ENCODE measurements around the gene CSAG3.
"Not testable (repeated sequence)": the region's sequence is repeated elsewhere in the genome, so short reads cannot be mapped to it uniquely, and the experiment has no call there.

Gene CSAG3

DNA sequence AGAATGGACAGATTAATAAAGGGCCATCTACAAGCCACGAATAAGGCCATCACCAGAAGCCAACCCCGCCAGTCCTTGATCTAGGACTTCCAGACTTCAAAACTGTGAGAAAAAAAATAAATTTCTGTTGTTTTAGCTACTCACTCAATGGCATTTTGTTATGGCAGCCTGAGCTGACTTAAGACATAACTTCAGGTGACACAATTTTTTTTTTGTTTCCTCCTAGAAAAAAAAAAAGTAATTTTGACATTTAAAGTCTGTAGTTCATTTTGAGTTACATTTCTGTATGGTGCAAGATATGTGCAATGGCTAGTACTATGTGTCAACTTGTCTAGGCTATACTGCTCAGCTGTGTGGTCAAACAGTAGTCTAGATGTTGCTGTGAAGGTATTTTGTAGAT is at the start of gene CSAG3:
Gene CSAG3, plus strand, starts transcription at position 301 of the 400 bp plus-strand sequence.
- not testable (repeated sequence) for DNase-seq (ENCODE audit: low spot score)

DNA sequence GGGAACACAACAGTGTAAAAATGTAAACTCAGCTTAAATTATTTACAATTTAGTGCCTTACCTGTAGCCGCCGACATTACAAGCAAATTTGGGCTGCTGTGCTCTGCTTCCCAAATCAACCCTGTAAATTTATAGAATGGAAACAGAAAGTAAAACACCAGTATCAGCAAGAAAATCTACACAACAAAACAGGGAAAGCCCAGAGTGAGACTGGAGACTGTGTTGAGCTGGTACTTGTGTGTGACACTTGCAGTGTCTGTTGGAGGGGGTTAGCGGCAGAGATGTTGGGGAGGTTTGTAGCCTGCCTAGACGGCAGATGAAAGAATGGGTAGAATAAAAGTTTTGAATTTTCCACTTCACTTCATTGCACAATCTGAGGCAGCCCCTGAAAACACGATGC is 45.8 kb upstream of the CSAG3 start:
- DNase-seq (ENCODE audit: low spot score) = not testable (repeated sequence)

DNA sequence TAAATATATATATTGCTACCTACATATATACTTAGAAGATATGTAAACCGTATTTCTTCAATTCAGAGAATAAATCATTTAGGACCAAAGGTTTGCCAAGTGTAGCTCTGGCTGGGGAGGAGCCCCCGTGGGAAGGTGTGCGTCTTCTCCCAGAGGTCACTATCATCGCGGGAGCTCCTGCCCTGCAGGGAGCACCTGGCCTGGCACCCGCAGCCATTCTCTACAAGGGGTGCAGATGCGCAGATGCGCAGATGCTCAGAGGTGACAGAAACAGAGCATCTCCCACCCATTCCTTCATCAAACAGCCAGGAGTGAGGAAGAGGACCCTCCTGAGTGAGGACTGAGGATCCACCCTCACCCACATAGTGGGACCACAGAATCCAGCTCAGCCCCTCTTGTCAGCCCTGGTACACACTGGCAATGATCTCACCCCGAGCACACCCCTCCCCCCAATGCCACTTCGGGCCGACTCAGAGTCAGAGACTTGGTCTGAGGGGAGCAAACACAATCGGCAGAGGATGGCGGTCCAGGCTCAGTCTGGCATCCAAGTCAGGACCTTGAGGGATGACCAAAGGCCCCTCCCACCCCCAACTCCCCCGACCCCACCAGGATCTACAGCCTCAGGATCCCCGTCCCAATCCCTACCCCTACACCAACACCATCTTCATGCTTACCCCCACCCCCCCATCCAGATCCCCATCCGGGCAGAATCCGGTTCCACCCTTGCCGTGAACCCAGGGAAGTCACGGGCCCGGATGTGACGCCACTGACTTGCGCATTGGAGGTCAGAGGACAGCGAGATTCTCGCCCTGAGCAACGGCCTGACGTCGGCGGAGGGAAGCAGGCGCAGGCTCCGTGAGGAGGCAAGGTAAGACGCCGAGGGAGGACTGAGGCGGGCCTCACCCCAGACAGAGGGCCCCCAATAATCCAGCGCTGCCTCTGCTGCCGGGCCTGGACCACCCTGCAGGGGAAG is 44.9 kb upstream of the CSAG3 start, which contains the start of gene MAGEA2B:
Gene MAGEA2B, plus strand, starts transcription at position 814 of the 973 bp plus-strand sequence. CDS start 2,479 bp downstream, outside the sequence.
- not testable (repeated sequence) for DNase-seq (ENCODE audit: low spot score)

DNA sequence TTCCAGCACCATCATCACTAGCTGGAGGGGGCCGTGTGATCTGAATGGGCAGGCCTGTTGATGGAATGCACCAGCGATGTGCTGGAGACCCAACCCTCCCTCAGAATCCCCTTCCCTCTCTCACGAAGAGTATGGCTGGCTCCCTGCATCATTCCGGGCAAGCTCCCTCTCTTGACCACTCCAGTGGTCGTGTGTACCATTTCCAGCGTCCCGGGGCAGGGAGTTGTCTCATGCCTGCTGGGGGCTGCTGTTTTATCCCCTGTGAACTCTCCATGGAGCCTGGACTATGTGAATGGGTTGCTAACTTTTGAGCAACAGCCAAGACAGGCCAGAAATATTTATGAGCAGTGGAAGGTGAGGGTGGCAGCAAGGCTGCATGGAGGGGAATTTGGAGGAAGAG is 33.6 kb upstream of the CSAG3 start:
- no peak for DNase-seq (ENCODE audit: low spot score)

DNA sequence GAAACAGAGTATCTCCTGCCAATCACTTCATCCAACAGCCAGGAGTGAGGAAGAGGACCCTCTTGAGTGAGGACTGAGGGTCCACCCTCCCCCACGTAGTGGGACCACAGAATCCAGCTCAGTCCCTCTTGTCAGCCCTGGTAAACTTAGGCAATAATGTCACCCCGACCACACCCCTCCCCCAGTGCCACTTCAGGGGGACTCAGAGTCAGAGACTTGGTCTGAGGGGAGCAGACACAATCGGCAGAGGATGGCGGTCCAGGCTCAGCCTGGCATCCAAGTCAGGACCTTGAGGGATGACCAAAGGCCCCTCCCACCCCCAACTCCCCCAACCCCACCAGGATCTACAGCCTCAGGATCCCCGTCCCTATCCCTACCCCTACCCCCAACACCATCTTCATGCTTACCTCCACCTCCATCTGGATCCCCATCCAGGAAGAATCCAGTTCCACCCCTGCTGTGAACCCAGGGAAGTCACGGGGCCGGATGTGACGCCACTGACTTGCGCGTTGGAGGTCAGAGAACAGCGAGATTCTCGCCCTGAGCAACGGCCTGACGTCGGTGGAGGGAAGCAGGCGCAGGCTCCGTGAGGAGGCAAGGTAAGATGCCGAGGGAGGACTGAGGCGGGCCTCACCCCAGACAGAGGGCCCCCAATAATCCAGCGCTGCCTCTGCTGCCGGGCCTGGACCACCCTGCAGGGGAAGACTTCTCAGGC is 25.6 kb upstream of the CSAG3 start, which contains the start of the genes CSAG1 and MAGEA12:
Gene CSAG1, minus strand, starts transcription at position 461 of the 715 bp plus-strand sequence. CDS start 1,261 bp downstream, outside the sequence.
Gene MAGEA12, plus strand, starts transcription at position 497 of the 715 bp plus-strand sequence. CDS start 2,405 bp downstream, outside the sequence.
- DNase-seq (ENCODE audit: low spot score) = no peak

DNA sequence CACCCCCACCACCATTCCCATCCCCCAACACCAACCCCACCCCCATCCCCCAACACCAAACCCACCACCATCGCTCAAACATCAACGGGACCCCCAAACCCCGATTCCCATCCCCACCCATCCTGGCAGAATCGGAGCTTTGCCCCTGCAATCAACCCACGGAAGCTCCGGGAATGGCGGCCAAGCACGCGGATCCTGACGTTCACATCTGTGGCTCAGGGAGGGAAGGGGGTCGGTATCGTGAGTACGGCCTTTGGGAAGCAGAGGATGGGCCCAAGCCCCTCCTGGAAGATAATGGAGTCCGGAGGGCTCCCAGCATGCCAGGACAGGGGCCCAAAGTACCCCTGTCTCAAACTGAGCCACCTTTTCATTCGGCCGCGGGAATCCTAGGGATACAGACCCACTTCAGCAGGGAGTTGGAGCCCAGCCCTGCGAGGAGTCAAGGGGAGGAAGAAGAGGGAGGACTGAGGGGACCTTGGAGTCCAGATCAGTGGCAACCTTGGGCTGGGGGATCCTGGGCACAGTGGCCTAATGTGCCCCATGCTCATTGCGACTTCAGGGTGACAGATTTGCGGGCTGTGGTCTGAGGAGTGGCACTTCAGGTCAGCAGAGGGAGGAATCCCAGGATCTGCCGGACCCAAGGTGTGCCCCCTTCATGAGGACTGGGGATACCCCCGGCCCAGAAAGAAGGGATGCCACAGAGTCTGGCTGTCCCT is 24.7 kb upstream of the CSAG3 start:
- DNase-seq (ENCODE audit: low spot score) = not testable (repeated sequence)

DNA sequence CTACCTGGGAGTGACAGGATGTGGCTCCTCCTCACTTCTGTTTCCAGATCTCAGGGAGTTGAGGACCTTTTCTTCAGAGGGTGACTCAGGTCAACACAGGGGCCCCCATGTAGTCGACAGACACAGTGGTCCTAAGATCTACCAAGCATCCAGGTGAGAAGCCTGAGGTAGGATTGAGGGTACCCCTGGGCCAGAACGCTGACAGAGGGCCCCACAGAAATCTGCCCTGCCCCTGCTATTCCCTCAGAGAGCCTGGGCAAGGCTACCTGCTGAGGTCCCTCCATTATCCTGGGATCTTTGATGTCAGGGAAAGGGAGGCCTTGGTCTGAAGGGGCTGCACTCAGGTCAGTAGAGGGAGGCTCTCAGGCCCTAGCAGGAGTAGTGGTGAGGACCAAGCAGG is 23.9 kb upstream of the CSAG3 start:
- DNase-seq (ENCODE audit: low spot score) = no peak

DNA sequence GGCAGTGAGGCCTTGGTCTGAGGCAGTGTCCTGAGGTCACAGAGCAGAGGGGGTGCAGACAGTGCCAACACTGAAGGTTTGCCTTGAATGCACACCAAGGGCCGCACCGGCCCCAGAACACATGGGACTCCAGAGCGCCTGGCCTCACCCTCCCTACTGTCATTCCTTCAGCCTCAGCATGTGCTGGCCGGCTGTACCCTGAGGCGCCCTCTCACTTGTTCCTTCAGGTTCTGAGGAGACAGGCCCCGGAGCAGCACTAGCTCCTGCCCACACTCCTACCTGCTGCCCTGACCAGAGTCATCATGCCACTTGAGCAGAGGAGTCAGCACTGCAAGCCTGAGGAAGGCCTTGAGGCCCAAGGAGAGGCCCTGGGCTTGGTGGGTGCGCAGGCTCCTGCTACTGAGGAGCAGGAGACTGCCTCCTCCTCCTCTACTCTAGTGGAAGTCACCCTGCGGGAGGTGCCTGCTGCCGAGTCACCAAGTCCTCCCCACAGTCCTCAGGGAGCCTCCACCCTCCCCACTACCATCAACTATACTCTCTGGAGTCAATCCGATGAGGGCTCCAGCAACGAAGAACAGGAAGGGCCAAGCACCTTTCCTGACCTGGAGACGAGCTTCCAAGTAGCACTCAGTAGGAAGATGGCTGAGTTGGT is 23.0 kb upstream of the CSAG3 start:
- no peak for DNase-seq (ENCODE audit: low spot score)

DNA sequence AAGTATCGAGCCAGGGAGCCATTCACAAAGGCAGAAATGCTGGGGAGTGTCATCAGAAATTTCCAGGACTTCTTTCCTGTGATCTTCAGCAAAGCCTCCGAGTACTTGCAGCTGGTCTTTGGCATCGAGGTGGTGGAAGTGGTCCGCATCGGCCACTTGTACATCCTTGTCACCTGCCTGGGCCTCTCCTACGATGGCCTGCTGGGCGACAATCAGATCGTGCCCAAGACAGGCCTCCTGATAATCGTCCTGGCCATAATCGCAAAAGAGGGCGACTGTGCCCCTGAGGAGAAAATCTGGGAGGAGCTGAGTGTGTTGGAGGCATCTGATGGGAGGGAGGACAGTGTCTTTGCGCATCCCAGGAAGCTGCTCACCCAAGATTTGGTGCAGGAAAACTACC is 22.5 kb upstream of the CSAG3 start:
- DNase-seq (ENCODE audit: low spot score) = not testable (repeated sequence)

DNA sequence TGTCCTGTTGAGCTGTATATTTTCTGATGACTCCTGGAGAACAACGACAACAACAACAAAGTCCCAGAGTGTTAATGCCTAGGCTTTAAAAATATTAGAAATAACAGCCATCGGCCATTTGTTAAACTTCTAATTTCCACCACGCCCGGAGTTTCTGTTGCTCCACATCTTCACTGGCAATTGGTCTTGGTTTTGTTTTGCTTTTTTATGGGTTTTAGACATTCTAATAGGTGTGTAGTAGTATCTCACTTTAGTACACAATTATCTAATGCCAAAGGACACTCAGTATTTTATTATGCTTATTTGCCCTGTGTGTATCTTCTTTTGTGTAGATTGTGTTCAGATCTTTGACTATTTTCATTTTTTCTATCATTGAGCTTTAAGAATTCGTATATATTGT is 20.5 kb upstream of the CSAG3 start:
- DNase-seq (ENCODE audit: low spot score) = no peak

DNA sequence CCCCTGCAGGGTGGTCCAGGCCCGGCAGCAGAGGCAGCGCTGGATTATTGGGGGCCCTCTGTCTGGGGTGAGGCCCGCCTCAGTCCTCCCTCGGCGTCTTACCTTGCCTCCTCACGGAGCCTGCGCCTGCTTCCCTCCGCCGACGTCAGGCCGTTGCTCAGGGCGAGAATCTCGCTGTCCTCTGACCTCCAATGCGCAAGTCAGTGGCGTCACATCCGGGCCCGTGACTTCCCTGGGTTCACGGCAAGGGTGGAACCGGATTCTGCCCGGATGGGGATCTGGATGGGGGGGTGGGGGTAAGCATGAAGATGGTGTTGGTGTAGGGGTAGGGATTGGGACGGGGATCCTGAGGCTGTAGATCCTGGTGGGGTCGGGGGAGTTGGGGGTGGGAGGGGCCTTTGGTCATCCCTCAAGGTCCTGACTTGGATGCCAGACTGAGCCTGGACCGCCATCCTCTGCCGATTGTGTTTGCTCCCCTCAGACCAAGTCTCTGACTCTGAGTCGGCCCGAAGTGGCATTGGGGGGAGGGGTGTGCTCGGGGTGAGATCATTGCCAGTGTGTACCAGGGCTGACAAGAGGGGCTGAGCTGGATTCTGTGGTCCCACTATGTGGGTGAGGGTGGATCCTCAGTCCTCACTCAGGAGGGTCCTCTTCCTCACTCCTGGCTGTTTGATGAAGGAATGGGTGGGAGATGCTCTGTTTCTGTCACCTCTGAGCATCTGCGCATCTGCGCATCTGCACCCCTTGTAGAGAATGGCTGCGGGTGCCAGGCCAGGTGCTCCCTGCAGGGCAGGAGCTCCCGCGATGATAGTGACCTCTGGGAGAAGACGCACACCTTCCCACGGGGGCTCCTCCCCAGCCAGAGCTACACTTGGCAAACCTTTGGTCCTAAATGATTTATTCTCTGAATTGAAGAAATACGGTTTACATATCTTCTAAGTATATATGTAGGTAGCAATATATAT is 5.0 kb upstream of the CSAG3 start, which contains the start of gene MAGEA2:
Gene MAGEA2, minus strand, starts transcription at position 157 of the 965 bp plus-strand sequence. CDS start 2,479 bp downstream, outside the sequence.
- DNase-seq (ENCODE audit: low spot score) = not testable (repeated sequence)

DNA sequence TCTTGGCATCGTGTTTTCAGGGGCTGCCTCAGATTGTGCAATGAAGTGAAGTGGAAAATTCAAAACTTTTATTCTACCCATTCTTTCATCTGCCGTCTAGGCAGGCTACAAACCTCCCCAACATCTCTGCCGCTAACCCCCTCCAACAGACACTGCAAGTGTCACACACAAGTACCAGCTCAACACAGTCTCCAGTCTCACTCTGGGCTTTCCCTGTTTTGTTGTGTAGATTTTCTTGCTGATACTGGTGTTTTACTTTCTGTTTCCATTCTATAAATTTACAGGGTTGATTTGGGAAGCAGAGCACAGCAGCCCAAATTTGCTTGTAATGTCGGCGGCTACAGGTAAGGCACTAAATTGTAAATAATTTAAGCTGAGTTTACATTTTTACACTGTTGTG is 4.1 kb upstream of the CSAG3 start:
- not testable (repeated sequence) for DNase-seq (ENCODE audit: low spot score)

DNA sequence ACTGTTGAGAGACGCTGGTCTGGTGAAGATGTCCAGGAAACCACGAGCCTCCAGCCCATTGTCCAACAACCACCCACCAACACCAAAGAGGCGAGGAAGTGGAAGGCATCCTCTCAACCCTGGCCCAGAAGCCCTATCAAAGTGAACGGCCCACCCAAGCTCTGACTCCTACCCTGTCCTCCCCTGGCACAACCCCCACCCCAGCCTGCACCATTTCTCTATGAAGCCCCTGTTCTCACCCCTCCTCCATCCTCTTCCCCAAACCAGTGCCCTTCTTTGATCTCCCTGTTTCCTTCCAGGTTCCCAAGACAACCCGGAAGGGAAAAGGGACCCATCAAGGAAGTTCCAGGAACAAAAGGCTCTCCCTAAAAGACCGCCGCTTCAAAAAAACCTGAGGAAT is 526 bp downstream of the CSAG3 start:
- not testable (repeated sequence) for DNase-seq (ENCODE audit: low spot score)

DNA sequence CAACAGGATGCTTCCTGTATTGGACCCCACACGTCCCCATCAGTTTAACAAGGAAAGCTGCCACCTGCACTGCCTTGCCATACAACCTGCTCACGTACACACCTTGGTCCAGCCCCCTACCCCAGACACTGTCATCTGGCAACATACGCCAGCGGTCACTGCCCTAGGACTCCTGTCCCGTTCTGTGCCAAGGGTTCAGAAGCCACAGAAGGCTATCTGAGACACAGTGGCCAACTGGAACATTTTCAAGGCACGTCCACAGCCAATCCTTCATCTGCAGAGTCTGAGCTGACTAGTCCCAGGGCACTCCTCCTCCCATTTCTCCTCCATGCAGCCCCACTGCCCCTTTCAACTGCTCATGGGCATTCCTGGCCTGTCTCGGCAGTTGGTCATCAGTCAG is 2.6 kb downstream of the CSAG3 start:
- not testable (repeated sequence) for DNase-seq (ENCODE audit: low spot score)

DNA sequence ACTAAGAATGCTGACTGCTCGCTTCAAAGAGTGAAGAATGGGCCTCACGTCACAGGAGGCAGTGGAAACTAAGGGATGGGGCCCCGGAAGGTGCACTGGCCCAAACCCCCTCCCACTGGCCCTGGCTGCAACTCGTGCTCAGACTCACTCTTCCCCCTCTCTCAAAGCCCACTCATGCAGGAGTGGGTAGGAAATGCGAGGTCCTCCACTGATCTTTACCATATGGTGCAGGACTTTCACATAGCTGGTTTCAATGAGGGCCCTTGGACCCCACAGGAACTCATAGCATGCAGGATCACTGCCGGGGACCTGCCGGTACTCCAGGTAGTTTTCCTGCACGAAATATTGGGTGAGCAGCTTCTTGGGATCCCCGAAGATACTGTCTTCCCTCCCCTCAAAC is 7.5 kb downstream of the CSAG3 start:
- not testable (repeated sequence) for DNase-seq (ENCODE audit: low spot score)

DNA sequence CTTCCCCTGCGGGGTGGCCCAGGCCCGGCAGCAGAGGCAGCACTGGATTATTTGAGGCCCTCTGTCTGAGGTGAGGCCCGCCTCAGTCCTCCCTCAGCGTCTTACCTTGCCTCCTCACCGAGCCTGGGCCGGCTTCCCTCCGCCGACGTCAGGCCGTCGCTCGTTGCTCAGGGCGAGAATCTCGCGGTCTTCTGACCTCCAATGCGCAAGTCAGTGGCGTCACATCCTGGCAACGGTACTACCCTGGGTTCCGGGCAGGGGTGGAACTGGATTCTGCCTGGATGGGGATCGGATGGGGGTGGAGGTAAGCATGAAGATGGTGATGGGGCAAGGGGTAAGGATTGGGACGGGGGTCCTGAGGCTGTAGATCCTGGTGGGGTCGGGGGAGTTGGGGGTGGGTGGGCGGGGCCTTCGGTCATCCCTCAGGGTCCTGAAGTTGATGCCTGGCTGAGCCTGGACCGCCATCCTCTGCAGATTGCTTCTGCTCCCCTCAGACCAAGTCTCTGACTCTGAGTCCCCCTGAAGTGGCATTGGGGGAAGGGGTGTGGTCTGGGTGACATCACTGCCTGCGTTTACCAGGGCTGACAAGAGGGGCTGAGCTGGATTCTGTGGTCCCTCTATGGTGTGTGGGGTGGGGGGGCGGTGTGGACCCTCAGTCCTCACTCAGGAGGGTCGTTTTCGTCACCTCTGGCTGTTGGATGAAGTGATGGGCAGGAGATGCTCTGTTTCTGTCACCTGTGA is 10.7 kb downstream of the CSAG3 start, which contains the start of gene MAGEA6:
Gene MAGEA6, minus strand, starts transcription at position 141 of the 741 bp plus-strand sequence. CDS start 2,039 bp downstream, outside the sequence.
- DNase-seq (ENCODE audit: low spot score) = not testable (repeated sequence)

DNA sequence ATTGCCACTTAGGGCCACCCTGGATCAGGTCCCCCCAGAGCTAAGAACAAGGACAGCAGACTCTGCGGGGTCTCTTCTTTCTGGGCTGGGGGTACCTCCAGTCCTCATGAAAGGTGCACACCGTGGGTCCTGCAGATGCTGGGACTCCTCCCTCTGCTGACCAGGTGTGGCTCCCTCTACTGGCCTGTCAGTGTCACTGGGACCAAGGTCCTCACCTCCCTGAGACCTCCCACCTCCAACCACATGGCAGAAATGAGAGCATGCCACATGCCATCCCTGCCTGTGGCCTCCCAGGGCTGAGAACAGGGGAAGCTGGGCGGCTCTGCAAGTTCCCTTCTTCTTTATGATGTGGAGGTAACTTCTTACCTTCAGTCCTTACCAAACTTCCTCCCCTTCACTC is 28.0 kb downstream of the CSAG3 start:
- not testable (repeated sequence) for DNase-seq (ENCODE audit: low spot score)

DNA sequence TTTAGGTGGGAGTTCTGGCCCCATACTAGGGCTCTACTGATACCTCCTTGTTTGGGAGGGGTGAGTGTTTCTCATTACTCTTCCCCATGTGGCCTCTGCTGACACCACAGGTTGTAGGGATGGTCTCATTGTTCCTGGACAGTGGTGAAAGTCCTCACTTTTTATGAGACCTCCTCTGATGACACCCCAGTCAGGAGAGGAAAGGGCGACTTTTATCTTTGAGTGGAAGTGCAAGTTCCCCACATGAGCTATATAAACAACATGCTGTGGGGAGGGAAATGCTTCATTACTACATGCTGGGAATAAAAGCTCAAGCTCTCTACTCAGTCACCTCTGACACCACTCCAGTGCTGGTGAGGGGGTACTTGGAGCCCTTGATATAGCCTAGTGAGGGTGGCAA is 39.9 kb downstream of the CSAG3 start:
- no peak for DNase-seq (ENCODE audit: low spot score)

DNA sequence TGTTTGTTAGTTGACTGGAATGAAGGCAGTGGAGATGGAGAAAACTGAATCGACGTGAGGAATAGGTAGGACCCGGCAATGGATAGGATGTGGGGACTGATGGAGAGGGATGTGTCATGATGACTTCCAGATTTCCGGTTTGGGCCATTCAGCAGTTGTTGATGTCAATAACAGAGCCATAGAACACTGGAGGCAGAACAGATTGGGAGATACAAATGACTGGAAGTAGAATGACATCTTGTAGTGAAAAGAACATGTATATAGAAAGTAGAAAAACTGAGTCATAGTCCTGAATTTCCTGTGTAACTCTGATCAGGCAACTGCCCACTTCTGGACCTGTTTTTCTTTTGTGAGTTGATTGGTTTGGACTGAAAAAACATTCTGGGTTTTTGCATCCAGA is 47.0 kb downstream of the CSAG3 start:
- DNase-seq (ENCODE audit: low spot score) = no peak

Data from kidney capillary endothelial cell (primary cell).